Eye (tissue), 1 donor: ENCODE data around the gene PPP4R4.
A peak's percentile ranks its signal among the peaks of the same experiment; 100 is the strongest.
"Not testable (repeated sequence)": the region's sequence is repeated elsewhere in the genome, so short reads cannot be mapped to it uniquely, and the experiment has no call there.

Experiments used
- DNase-seq: peaks from one replicate; pipeline ENCODE4 v3.0.0-alpha.2; 2015

The PPP4R4 gene

DNA sequence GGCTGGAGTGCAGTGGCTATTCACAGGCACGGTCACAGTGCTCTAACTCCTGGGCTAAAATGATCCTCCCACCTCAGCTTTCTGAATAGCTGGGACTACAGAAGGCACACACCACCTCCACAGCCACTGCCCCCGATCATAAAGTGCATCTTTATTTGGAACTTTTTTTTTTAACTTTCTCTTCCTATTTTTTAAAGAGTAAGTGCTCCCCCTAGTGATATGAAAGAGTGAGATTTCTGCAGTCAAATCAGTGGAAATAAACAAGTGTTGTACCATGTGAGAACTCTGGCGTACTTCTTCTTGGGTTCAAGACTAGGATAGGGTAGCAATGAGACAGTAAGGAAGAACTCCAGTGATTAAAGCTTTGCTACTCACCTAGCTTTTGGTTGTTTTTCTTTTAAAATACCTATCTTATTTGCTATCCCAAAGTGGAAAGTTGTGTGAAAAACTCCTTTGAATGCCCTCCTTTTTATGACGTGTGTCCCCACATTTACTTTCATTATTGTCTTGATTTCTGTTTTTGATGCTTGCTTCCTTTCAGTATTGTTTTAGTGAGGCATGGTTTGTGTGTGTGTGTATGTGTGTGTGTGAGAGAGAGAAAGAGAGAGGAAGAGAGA lies 6.6 kb downstream of the PPP4R4 start:
- DNase-seq: peak; percentile 67

DNA sequence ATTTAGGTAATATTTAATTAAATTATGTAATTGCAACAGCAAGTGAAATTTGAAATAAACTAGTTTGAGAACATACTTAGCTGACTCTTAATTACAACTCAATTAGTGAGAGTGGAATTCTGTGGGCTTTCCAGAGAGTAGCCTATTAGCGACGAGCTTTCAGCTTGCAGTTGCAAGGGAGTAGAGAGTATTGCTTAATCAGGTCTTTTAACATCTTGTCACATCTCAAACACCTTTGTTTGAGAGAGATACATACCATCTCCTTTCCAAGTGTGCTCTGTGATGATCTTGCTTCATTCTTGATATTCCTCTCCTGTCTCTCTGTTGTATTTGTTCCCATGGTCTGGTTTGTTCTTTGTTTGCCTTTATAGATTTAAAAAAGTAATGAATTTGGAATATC lies 7.7 kb downstream of the PPP4R4 start:
- DNase-seq: no peak

DNA sequence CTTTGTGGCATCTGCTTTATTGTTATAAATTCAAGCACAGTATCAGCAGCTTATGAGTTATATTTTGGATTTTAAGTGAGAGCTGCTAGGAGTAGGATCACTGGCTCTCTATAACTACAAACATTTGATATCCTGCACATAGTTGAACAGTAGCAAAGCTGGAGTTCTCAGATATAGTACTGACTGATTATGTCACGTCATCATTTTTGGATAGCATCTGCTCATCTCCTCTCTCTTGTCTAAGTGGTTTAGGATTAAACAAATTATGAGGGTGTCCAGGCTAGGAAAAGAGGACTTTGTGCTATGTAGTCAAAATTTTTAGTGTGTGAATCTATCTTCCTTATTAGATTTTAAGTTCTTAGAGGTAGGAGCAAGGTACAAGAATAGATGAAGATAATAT lies 18.4 kb downstream of the PPP4R4 start:
- DNase-seq: no peak

DNA sequence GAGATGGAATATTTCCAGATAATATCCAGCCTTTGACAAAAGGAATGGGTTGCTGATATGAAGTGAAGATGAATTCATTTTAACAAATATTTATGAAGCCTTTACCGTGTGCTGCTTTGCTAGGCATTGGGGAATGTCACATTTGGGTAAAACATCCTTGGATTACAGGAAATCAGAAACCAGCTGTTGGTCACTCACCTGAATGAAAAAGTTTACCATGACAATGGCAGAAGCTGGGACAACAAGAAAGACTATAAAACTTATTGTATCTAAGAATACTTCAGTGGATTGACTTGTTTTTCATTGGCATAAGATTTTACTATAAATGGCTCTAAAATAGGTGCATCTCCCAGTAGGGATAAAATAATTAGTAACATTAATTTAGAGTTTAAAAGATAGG lies 19.7 kb downstream of the PPP4R4 start:
- DNase-seq: no peak

DNA sequence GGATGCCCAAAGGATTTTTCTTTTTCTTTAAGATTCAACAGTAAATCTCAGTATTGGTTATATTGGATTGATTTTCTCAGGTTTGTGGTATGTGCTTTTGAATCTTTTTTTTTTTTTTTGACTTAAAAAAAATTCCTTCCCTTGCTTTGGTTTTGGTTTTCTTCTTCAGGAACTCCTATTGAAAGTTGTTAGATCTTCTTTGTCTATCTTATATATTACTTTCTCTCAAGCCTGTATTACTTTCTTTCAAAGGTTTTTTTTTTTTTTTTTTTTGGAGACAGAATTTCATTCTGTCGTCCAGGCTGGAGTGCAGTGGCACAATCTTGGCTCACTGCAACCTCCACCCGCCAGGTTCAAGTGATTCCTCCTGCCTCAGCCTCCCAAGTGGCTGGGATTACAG lies 21.9 kb downstream of the PPP4R4 start:
- no peak for DNase-seq

DNA sequence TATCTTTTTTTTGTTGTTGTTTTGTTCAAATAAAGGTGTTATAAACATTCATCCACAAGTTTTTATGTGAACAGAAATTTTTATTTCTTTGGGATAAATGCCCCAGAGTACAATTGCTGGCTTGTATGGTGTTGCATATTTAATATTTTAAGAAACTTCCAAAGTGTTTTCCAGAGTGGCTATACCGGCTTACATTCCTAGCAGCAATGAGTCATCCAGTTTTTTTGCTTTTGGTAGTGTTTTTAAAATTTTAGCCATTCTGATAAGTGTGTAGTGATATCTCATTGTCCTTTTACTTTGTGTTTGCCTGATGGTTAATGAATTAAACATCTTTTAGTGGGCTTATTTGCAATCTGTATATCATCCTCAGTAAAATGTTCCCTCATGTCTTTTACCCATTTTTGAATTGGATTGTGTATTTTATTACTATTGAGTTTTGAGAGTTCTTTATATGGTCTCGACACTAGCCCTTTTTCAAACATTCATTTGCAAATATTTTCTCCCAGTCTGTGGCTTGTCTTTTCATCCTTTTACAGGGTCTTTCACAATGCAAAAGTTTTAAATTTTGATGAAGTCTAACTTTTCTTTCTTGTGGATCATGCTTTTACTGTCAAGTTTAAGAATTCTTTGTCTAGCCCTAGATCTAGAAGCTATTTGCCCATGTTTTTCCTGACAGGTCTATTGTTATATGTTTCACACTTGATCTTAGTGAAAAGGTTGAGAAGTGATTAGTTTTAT lies 29.5 kb downstream of the PPP4R4 start:
- no peak for DNase-seq

DNA sequence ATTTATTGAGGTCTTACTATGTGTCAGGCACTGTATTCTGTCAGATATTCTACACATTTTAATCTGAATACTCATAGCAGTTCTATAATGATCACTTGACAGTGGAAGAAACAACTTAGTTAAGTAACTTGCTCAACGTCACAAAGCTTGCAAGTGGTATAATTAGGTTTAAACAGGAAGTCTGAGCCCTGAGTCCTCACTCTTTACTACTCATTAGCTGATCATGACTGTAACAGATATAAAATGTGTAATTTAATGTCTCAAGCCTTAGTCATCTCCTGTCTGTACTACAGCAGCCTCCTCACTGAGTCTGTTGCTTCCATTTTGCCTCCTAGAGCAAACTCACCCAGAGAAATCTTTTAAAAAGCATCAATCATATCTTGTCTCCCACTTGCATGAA lies 38.9 kb downstream of the PPP4R4 start:
- DNase-seq: no peak

DNA sequence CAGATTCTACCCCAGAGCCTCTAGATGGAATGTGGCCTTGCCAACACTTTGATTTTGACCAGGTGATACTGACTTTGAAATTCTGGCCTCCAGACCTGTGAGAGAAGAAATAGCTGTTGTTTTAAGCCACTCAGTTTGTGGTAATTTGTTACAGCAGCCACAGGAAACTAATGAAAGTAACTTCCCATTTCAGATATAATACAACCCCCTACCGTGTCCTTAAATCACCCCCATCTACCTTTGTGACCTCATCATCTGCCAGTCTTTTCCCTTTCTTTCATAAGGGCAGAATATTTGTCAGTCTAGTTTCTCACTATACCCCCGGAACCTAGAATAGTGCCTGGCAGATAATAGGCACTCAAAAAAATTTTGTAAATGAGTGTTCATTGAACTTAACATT lies 39.6 kb downstream of the PPP4R4 start:
- no peak for DNase-seq

DNA sequence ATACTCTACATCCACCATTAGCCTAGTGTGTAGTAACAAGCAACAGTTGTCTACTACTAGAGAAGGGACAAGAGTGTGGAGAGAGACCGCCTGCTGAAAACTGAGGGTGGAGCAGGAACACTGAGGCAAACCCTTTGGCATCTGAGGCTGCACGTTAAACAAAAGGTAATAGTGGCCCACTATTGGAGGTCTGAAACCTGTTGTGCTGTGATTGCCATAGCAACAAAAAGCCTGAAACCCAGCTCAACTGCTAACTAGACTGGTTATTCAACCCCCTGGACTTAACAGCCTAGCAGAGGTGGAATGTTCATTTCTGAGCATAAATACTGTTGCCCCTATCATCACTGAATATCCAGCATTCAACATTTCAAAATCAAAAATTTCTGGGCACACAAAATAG lies 43.0 kb downstream of the PPP4R4 start:
- no peak for DNase-seq

DNA sequence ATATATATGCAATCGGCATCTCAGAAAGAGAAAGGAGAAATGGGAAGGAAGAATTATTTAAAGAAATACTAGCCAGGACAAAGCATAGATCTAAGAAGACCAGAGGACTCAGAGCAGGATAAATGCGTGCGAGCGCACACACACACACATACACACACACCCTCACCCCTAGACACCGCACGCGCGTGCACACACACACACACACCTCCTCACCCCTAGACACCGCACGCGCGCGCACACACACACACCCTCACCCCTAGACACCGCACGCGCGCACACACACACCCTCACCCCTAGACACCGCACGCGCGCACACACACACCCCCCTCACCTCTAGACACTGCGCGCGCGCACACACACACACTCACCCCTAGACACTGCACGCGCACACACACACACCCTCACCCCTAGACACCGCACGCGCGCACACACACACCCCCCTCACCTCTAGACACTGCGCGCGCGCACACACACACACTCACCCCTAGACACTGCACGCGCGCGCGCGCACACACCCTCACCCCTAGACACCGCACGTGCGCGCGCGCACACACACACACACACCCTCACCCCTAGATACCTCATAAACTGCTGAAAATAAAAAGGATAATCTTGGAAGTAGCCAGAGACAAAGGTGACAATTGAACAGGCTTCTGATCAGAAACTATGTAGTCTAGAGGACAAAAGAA lies 44.2 kb downstream of the PPP4R4 start:
- DNase-seq: not testable (repeated sequence)

DNA sequence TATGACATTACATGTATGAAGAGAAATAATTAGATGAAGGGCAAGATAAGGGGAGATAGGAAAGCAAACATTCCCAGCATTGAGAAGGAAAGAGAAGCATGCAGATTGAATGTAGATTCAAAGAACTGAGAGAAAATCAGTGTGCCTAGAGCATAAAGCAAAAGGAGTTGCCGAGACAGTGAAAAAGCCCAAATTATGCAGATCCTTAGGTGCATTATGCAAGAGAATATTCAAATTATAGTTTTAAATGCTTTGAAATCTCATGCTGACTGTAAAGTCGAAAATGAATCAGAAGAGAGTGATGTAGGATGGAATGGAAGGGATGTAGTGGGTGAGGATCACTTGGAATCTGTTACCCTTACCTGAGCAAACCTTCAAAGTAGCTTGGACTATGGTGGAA lies 49.9 kb downstream of the PPP4R4 start:
- DNase-seq: no peak

DNA sequence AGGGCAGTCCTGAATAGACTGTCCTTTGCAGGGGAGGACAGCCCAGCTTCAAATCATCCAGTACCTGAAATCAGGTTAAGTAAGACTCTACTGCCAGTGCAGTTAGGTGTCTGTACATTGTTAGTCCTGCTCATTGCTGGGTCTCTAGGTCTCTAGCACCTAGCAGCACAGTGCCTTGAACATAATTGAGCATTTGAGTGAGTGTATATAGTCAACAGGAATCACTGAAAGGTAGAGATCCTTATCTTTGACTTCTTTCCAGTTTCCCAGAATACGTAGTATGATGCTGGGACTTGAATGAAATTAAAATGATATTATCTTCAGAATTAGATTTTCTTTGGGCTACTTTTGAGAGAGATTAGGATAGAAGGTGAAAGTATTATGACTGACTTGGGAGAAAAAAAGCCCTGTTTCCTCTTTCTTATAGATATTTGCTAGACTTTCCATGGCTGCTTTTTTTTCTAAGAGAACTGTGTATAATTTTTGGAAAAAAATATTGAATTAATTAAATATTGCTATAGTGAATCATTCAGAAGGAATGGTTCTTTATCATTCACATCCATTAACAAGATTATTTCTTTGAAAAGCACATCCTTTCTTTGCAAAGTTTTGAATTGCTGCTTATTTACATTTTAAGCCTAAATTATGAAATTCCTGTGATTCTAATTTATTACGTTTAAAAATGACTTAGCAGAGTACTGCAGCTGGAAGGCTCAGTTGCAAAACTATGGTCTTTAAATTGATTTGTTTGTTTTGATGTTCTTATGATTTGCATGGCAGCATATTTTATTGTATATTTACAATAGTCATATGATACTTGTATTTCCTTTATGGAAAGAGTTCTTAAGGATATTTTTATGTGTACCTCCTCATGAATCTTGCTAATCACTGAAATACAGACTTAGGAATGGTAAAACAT lies 51.6 kb downstream of the PPP4R4 start:
- no peak for DNase-seq

DNA sequence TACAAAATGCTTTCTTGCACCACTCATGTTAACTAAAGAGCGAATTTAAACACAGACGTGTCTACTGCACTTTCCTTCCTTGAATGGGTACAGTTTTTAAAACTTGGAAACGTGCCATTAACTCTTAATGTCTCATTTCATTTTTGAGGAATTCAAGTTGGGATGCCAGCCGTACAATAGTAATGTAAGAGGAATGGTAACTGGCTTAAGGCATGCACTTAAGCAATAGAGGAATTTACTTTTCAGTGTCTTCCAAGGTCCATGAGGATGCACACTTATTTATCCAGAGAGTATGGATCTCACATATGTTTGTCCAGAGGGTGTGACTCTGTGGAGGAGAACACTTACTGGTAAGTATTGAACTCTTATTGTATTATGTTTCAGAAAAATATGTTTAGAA lies 52.9 kb downstream of the PPP4R4 start:
- peak; percentile 2 for DNase-seq

DNA sequence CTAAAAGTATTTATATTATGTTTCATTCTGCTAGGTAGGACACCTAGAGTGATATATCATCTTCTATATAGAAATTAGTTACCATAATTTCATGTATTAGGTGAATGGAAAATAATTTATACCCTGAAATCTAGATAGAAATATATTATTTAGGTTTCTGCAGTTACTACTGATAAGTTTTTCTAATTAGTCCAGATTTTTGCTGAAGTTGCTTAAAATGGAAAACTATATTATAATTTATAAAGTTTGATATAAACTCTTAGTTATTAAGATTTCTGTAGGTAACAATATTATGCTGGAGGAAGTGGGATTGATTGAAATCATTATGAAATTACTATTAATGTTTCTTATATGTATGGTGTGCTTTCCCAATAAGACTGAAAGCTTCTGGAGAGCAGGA lies 62.9 kb downstream of the PPP4R4 start:
- DNase-seq: no peak

DNA sequence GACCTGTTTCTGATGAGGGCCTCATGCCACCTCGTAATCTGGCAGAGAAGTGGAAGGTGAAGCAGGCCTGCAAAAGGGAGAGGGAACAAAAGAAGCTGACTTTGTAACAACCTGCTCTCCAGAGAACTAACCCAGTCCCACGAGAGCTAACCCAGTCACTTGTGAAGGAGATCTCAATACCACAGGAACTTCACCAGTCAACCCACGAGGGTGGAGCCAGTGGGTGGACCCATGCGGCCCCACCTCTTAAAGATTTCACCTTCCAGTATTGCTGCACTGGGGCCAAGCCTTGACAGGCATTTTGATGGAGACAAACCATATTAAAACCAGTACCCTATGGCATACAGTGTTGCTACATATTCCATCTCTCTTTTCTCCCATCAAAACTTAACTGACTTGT lies 63.9 kb downstream of the PPP4R4 start:
- no peak for DNase-seq

DNA sequence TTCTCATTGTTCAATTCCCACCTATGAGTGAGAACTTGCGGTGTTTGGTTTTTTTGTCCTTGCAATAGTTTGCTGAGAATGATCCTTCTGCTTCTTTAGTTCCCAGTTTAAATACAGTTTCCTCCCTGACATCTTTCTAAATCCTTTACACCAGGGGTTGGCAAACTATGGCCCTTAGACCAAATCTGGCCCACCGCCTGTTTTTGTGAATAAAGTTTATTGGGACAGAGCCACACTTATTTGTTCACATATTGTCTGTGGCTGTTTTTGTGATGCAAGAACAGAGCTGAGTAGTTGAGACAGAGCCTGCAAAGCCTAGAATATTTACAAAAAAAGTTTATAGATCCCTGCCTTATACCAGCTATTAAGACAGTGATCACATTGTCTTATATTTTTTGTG lies 65.3 kb downstream of the PPP4R4 start:
- DNase-seq: no peak

DNA sequence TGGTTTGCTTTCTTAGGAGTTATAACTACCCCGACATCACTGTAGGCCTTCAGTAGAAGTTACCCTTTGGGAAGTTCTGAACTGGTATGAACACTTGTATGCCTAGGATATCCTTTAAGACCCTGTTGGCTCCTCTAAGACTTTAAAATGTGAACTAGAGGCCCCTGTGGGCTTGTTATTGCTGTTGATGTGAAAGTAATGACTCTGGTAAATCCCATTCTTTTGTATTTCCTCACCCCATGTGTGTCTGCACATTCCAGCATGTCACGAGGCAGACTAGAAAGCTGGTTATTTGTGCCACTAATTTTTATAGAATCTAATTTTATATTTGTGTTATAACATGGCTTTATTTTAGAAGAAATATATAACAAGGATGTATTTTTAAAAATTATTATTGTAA lies 70.1 kb downstream of the PPP4R4 start:
- peak; percentile 1 for DNase-seq

DNA sequence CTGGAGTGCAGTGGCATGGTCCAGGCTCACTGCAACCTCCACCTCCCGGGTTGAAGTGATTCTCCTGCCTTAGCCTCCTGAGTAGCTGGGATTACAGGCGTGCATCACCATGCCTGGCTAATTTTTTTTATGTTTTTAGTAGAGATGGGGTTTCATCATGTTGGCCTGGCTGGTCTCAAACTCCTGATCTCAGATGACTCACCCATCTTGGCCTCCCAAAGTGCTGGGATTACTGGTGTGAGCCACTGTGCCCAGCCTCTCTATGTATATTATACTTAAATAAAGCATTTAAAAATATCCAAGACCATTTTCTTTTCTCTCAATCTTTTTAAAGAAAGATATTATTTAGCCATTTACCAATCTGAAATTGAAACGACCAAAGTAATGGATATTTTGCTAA lies 90.1 kb downstream of the PPP4R4 start:
- not testable (repeated sequence) for DNase-seq

DNA sequence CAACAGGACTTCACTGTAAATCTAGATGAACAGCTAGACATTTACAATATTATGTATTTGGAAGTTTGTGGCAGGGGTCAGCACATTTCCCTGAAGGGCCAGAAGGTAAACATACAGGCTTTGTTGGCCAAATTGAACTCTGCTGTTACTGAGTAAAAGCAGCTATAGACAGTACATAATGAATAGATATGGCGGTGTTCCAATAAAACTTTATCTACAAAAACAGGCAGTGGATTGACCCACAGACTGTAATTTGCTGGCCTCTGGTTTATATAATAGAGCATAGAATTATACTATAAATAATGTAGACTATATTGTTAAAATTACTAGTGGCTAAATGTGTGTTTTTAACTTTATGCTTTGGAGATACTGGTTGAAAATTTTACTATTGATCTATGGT lies 93.2 kb downstream of the PPP4R4 start:
- no peak for DNase-seq

DNA sequence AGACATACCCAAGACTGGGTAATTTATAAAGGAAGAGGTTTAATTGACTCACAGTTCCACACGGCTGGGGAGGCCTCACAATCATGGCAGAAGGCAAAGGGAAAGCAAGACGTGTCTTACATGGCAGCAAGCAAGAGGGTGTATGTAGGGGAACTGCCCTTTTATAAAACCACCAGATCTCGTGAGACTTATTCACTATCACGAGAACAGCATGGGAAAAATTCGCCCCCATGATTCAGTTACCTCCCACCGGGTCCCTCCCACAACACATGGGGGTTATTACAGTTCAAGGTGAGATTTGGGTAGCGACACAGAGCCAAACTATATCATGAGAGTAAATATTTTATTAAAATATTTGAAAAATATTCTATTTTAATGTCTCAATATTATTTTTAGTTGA lies 94.5 kb downstream of the PPP4R4 start:
- DNase-seq: not testable (repeated sequence)

DNA sequence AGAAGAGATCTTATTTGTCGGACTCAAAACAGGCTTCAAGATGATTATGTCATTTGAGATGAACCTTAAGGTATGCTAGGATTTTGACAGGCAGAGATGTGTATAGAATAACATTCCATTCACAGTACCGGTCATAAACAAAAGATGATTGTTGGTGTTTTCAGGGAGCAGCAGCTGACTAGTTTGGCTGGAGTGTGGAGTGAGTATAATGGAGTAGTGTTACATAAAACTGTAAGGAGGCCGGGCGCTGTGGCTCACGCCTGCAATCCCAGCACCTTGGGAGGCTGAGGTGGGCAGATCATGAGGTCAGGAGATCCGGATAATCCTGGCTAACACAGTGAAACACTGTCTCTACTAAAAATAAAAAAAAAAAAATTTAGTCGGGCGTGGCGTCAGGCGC lies 95.0 kb downstream of the PPP4R4 start:
- DNase-seq: peak; percentile 30

DNA sequence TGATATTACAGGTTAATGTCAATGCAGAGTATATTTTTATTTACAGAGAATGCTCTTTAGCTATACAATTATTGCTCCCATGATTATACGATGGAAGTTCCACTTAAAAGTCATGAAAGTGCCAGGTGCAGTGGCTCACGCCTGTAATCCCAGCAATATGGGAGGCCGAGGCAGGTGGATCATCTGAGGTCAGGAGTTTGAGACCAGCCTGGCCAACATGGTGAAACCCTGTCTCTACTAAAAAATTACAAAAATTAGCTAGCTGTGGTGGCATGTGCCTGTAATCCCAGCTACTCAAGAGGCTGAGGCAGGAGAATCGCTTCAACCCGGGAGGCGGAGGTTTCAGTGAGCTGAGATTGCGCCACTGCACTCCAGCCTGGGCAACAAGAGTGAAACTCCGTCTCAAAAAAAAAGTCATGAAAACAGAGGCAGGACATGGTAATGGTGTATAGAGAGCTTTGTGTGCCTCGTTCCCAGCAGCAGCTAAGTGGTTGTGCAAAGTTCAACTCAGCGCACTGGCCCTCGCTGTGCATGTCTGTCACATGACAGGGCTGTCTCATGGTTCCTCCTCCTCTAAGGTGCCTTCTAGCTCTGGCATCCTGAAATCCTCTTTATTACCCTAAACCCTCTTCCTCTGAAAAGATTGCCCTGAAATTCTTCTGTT lies 102.9 kb downstream of the PPP4R4 start:
- DNase-seq: not testable (repeated sequence)

DNA sequence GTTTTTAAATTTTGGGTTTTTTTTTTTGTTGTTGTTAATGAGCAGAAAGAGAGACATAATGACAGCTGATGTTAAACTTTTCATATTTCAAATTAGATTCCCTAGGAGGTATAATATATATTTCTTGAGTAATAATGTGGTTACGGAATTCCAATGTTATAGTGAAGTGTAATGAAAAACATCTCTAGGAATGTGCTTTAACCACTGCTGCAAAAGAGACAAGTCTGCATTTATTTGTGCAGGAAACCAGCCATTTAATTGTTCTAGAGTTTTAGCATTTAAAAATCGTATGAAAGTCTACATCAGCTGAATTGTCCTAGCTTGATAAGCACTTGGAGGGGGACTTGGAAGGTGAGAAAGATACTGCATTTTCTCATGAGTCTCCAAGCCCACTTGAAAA lies 104.6 kb downstream of the PPP4R4 start:
- no peak for DNase-seq
